K562 (cell line): ENCODE results near the gene SMARCB1. TPM values are rescaled to one million over a fixed set of nuclear protein-coding genes. Genes with fewer than 3 reads are reported as not detected.
A peak's percentile ranks its signal among the peaks of the same experiment; 100 is the strongest.

Experiments
- ATAC-seq: fragments of 200-7000 bp; cut with Tn5 transposase; 3 replicates; pipeline ENCODE4 v1.9.1; 2020; ENCODE audit warnings: moderate library complexity
- BruUV-seq: library from RNA; stranded (reverse); fragments of 400-500 nt; replicated peaks from 2 replicates; lab custom pipeline; 2021; lab: Mats Ljungman, UMichigan
- CTCF ChIA-PET: fragments of 300-600 bp; formaldehyde crosslinking; extraction: SDS; loops from one replicate; lab custom pipeline; 2021; ENCODE audit warnings: low intra/inter-chr PET ratio; lab: Yijun Ruan, JAX
- POLR2A ChIA-PET: fragments of 300-600, 350-650 bp; sonication (Branson Sonifier 250); formaldehyde crosslinking; extraction: SDS; loops from one replicate; lab custom pipeline; 2021; ENCODE audit warnings: antibody characterized with exemption, inconsistent platforms; lab: Yijun Ruan, JAX
- DNase-seq, 4 experiments: peaks; one replicate each; pipeline versions ENCODE4 v3.0.0 to v3.0.0-alpha.2; 2011 to 2018; ENCODE audit warnings: low spot score in 3 of 4, mixed read lengths in 3 of 4; ENCODE audit errors: extremely low read depth in 1 of 4
- FAIRE-seq: peaks from 2 replicates; lab custom pipeline; 2011; peaks lifted over from hg19 to GRCh38; lab: Jason Lieb, UNC
- H2AFZ ChIP-seq: 2 replicates; pipeline ENCODE4 v1.6.0; 2011; ENCODE audit warnings: low read depth, low read length, control low read depth, inconsistent platforms
- H3K27ac ChIP-seq: fragments of 200-600 bp; 3 replicates; pipeline ENCODE4 v1.8.0; 2011; ENCODE audit warnings: low read depth, mild to moderate bottlenecking, control low read depth, inconsistent platforms, low read length, moderate library complexity, mixed read lengths; ENCODE audit errors: extremely low read depth
- H3K27me3 ChIP-seq, 2 experiments: fragments of 300-600 bp in 1 of 2; 2 replicates in 1 of 2; 3 replicates in 1 of 2; pipeline versions ENCODE4 v1.6.0 to v1.8.0; 2011; ENCODE audit warnings: inconsistent platforms in 2 of 2, low read length in 2 of 2, mild to moderate bottlenecking in 1 of 2, mixed read lengths in 1 of 2, moderate library complexity in 1 of 2; ENCODE audit not compliant: control insufficient read depth in 2 of 2, insufficient read depth in 2 of 2
- H3K36me3 ChIP-seq: fragments of 300-600 bp; 3 replicates; pipeline ENCODE4 v1.8.0; 2011; ENCODE audit warnings: mild to moderate bottlenecking, low read length, inconsistent platforms; ENCODE audit not compliant: control insufficient read depth, insufficient read depth
- H3K4me1 ChIP-seq, 2 experiments: fragments of 200-600 bp in 1 of 2; replicated peaks in 1 of 2; 2 replicates in 1 of 2; 3 replicates in 1 of 2; pipeline versions ENCODE4 v1.5.1 to v1.8.0; 2011; ENCODE audit warnings: inconsistent platforms in 2 of 2, low read length in 2 of 2, mild to moderate bottlenecking in 1 of 2, mixed read lengths in 1 of 2, moderate library complexity in 1 of 2; ENCODE audit not compliant: control insufficient read depth in 2 of 2, insufficient read depth in 2 of 2
- H3K4me2 ChIP-seq: 2 replicates; pipeline ENCODE4 v1.6.1; 2011; ENCODE audit warnings: low read length, control low read depth, inconsistent platforms, mixed read lengths; ENCODE audit not compliant: insufficient read depth
- H3K4me3 ChIP-seq: fragments of 200-600 bp; sonication (generic), shearing (Covaris generic); 2 replicates; pipeline ENCODE4 v1.5.1; 2016; ENCODE audit warnings: control low read depth, inconsistent platforms
- H3K79me2 ChIP-seq: fragments of 200-600 bp; 3 replicates; pipeline ENCODE4 v1.8.0; 2011; ENCODE audit warnings: low read length, inconsistent platforms; ENCODE audit not compliant: control insufficient read depth, insufficient read depth
- H3K9ac ChIP-seq, 2 experiments: 2 replicates each; pipeline versions ENCODE4 v1.6.0 to v1.6.1; 2011; ENCODE audit warnings: low read depth in 2 of 2, low read length in 2 of 2, control low read depth in 1 of 2, inconsistent platforms in 1 of 2, mild to moderate bottlenecking in 1 of 2, mixed read lengths in 1 of 2; ENCODE audit not compliant: insufficient read depth in 1 of 2
- H3K9me1 ChIP-seq: one replicate; pipeline ENCODE4 v1.6.0; 2011; ENCODE audit warnings: inconsistent platforms, mild to moderate bottlenecking, low read length, moderate library complexity; ENCODE audit not compliant: control insufficient read depth, insufficient read depth
- H3K9me3 ChIP-seq: replicated peaks from 2 replicates; pipeline ENCODE4 v1.5.1; 2011; ENCODE audit warnings: low read depth, low read length, inconsistent platforms; ENCODE audit not compliant: control insufficient read depth, insufficient read depth
- H4K20me1 ChIP-seq: replicated peaks from 2 replicates; pipeline ENCODE4 v1.6.1; 2011; ENCODE audit warnings: low read length, inconsistent platforms, mixed read lengths; ENCODE audit not compliant: control insufficient read depth, insufficient read depth
- CAMTA2 ChIP-seq: fragments of 250-450 bp; sonication (Bioruptor Pico); conservative IDR thresholded peaks from 2 replicates; pipeline ENCODE4 v1.5.1; 2022
- CBFB ChIP-seq: sonication (generic); formaldehyde crosslinking; IDR thresholded peaks from 2 replicates; pipeline ENCODE4 v1.4.0; 2020; ENCODE audit warnings: mild to moderate bottlenecking, missing genetic modification reagents
- E2F6 ChIP-seq, 2 experiments: IDR thresholded peaks; 2 replicates each; pipeline ENCODE4 v1.6.1; 2011; ENCODE audit warnings: borderline replicate concordance in 1 of 2, control low read depth in 1 of 2, low read depth in 1 of 2, low read length in 1 of 2, mild to moderate bottlenecking in 1 of 2, mixed read lengths in 1 of 2, moderate library complexity in 1 of 2; ENCODE audit not compliant: insufficient read depth in 1 of 2, insufficient read length in 1 of 2, poor library complexity in 1 of 2, severe bottlenecking in 1 of 2; ENCODE audit errors: extremely low read depth in 1 of 2
- HOXB6 ChIP-seq: fragments of 250-450 bp; sonication (Bioruptor Pico); IDR thresholded peaks from 2 replicates; pipeline ENCODE4 v1.5.1; 2022; ENCODE audit warnings: mild to moderate bottlenecking, borderline replicate concordance
- KDM1A ChIP-seq, 2 experiments: fragments of 450-650 bp; IDR thresholded peaks; 2 replicates each; pipeline ENCODE4 v1.6.1; 2016; ENCODE audit warnings: mild to moderate bottlenecking in 2 of 2
- MBD1 ChIP-seq: fragments of 250-450 bp; sonication (Bioruptor Pico); IDR thresholded peaks from 2 replicates; pipeline ENCODE4 v1.8.0; 2022; ENCODE audit warnings: inconsistent platforms
- NFE2 ChIP-seq: IDR thresholded peaks from 2 replicates; pipeline ENCODE4 v1.6.1; 2014; ENCODE audit warnings: antibody characterized with exemption, low read depth
- RFX5 ChIP-seq: IDR thresholded peaks from 2 replicates; pipeline ENCODE4 v1.6.1; 2011; ENCODE audit warnings: low read depth, mild to moderate bottlenecking, improper control_type of control experiment, low read length
- TFE3 ChIP-seq: fragments of 450-650 bp; formaldehyde crosslinking; IDR thresholded peaks from 2 replicates; pipeline ENCODE4 v1.4.0; 2020; ENCODE audit warnings: mild to moderate bottlenecking, mixed read lengths
- ZNF280A ChIP-seq: fragments of 450-650 bp; IDR thresholded peaks from 2 replicates; pipeline ENCODE4 v1.6.1; 2018; ENCODE audit warnings: mild to moderate bottlenecking, low read depth; ENCODE audit not compliant: partially characterized antibody
- ZNF830 ChIP-seq: fragments of 250-450 bp; sonication (Bioruptor Pico); IDR thresholded peaks from 2 replicates; pipeline ENCODE4 v1.5.0; 2021; ENCODE audit warnings: mild to moderate bottlenecking
- WGBS: fragments of 100-300 bp; shearing (Covaris generic); methylation state at CpG from one replicate; pipeline ENCODE4 v1.1.6; 2016; ENCODE audit warnings: low coverage, mixed read lengths; ENCODE audit not compliant: insufficient coverage; ENCODE audit errors: missing lambda C conversion rate; 5-methylcytosine and 5-hydroxymethylcytosine counted together
- in situ Hi-C: fragments of 300-500 bp; cut with MboI; formaldehyde crosslinking; loops from 4 replicates; pipeline ENCODE4 v1.15.0; 2018; ENCODE audit warnings: inconsistent platforms, mixed read lengths
- intact Hi-C: fragments of 100-400 bp; cut with micrococcal nuclease; formaldehyde crosslinking; loops from 2 replicates; pipeline ENCODE4 v1.14.2; 2022
- polyA plus RNA-seq, 8 experiments: library from polyadenylated mRNA; depleted of rRNA in 4 of 8; stranded (reverse) in 5 of 8; unstranded in 3 of 8; fragments of >200 nt; fragmentation: Nextera tagmentation in 2 of 8; fragmentation: Illumina TruSeq in 1 of 8; extraction: Ambion mirVana in 2 of 8; extraction: Trizol in 1 of 8; gene quantifications; 2 replicates each; pipeline versions ENCODE4 v1.2.1 to v1.2.3, GENCODE V29; 2011 to 2014; ENCODE audit warnings: inconsistent platforms in 1 of 8, missing spikeins in 1 of 8
- total RNA-seq, 7 experiments: library from RNA; depleted of rRNA in 6 of 7; stranded (reverse); fragments of >200 nt in 6 of 7; fragmentation: Illumina TruSeq in 2 of 7; extraction: Trizol in 2 of 7; gene quantifications; 2 replicates each; pipeline versions ENCODE4 v1.2.1 to v1.2.3, GENCODE V29; 2011 to 2021; ENCODE audit warnings: low replicate concordance in 1 of 7

Gene SMARCB1
- total and polyA plus RNA-seq, 9 of the 15 experiments (the other 6 are each of a cell fraction or from before 2014, with no cell fraction given) = 1.2 to 113 (median 65.4) TPM

- TF ChIP-seq KDM1A (IDR thresholded peaks at IDR 0.05) (no peak), NFE2 (no peak)
Observed at GRCh38 chr22:23840026-23840425, 53.3 kb downstream of the SMARCB1 start (continued).

GRCh38 chr22:23841292-23841691 lies 54.5 kb downstream of the SMARCB1 start:
- no peak overlapping the region for H3K4me2 ChIP-seq
- H3K4me1 ChIP-seq = peaks cover 2 to 32% of the 10 kb centered on the region in 2 experiments; a peak in 4 of 5 replicates
- H3K9ac ChIP-seq = peak overlapping the region in 1 of 2 experiments; percentile 55; a peak in 2 of 4 replicates
- ChIA-PET CTCF (no interaction called here), POLR2A (no interaction called here)
- in situ Hi-C loops = loop anchor here (10.0 kb wide), 1 partner anchor 216 kb away; no protein-coding TSS in a partner anchor
- H3K79me2 ChIP-seq = no peaks in the 10 kb centered on the region
- no peak for DNase-seq
- no peaks in the 10 kb centered on the region for H3K9me3 ChIP-seq
- H4K20me1 ChIP-seq = no peaks in the 10 kb centered on the region; the same call in 1 of the 2 replicates
- no peak overlapping the region for H3K27ac ChIP-seq
- WGBS = 4% methylated on average over 5 of the region's 5 CpGs
- H3K27me3 ChIP-seq = no peaks in the 10 kb centered on the region
- TF ChIP-seq TFE3 (CRISPR knock-in tag) = no peak
- TF ChIP-seq RFX5 = no peak
- no peak for TF ChIP-seq ZNF280A
- TF ChIP-seq HOXB6 (CRISPR knock-in tag) = no peak
- no peak for TF ChIP-seq CAMTA2 (CRISPR knock-in tag)
- TF ChIP-seq E2F6 (IDR thresholded peaks at IDR 0.05; ENCODE audit: borderline replicate concordance in 1 of 2, extremely low read depth in 1 of 2, insufficient read depth in 1 of 2, insufficient read length in 1 of 2, low read depth in 1 of 2, low read length in 1 of 2, poor library complexity in 1 of 2, severe bottlenecking in 1 of 2) = no peak
- no peak for TF ChIP-seq MBD1 (CRISPR knock-in tag)
- TF ChIP-seq CBFB (CRISPR knock-in tag) = no peak
- TF ChIP-seq ZNF830 (CRISPR knock-in tag) = no peak
- TF ChIP-seq, all 486 proteins: peak for 0
- no peak for FAIRE-seq
- Histone ChIP-seq H3K36me3 (peaks cover 4% of the 10 kb centered on the region; the same call in 1 of the 3 replicates), H3K9me1 (no peaks in the 10 kb centered on the region), H2AFZ (no peak overlapping the region), H3K4me3 (no peak overlapping the region)
- no peak for ATAC-seq
- no TSS peak for BruUV-seq
- intact Hi-C loops = no loop called here
